Choroid plexus epithelial cell (primary cell): Measurements from ENCODE around the gene GPR143.
A peak's percentile ranks its signal among the peaks of the same experiment; 100 is the strongest.
"Not testable (repeated sequence)": the region's sequence is repeated elsewhere in the genome, so short reads cannot be mapped to it uniquely, and the experiment has no call there.

ENCODE experiments used
- DNase-seq: peaks from one replicate; pipeline ENCODE4 v3.0.0-alpha.2; 2010; ENCODE audit warnings: low read depth
- H3K4me3 ChIP-seq: 2 replicates; pipeline ENCODE4 v1.5.1; 2011; ENCODE audit warnings: low read depth, mild to moderate bottlenecking, control low read depth, low read length, moderate library complexity
- CTCF ChIP-seq: conservative IDR thresholded peaks from 2 replicates; pipeline ENCODE4 v1.5.1; 2011; ENCODE audit warnings: low read depth, mild to moderate bottlenecking, control low read depth, inconsistent platforms, low read length, moderate library complexity

Gene GPR143

DNA sequence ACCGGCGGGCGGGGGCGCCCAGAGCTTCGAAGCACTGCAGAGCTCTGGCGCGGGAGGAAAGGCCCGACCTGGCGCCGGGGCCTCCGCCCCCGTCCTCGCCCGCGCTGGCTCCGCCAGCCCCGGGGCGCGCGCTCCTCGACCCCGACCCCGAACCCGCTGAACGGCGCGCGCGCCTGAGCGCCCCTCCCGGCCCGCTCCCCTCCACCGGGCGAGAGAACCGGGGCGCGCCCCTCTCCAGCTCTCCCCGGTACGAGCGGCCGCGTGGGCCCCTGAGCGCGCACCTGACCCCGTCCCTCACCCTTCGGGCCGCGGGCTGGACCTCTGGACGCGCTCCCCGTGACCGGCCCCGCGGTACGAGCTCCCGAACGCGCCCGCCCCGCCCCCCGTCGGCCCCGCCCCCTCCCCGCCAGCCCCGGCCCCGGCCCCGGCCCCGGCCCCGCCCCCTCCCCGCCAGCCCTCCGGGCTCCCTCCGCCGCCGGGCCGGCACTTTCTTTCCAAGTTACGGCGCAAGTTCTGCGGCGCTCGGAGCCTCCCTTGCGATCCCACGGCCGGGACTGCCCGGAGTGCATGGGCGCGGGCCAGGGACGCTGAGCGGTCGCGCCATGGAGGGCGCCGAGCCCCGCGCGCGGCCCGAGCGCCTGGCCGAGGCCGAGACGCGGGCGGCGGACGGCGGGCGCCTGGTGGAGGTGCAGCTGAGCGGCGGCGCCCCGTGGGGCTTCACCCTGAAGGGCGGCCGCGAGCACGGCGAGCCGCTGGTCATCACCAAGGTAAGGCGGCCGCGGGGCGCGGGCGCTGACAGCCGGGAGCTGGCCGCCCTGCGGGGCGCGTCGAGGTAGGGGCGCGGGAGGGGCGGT, 20.5 kb upstream of the GPR143 start, which contains the start of gene SHROOM2:
Gene SHROOM2 (plus strand): TSS at position 486 of the 854 bp plus-strand sequence. CDS start 117 bp downstream, at position 603.
- no peak for DNase-seq
- peak within 1 kb of the TSS; percentile 56 for H3K4me3 ChIP-seq
- no peak for TF ChIP-seq CTCF

DNA sequence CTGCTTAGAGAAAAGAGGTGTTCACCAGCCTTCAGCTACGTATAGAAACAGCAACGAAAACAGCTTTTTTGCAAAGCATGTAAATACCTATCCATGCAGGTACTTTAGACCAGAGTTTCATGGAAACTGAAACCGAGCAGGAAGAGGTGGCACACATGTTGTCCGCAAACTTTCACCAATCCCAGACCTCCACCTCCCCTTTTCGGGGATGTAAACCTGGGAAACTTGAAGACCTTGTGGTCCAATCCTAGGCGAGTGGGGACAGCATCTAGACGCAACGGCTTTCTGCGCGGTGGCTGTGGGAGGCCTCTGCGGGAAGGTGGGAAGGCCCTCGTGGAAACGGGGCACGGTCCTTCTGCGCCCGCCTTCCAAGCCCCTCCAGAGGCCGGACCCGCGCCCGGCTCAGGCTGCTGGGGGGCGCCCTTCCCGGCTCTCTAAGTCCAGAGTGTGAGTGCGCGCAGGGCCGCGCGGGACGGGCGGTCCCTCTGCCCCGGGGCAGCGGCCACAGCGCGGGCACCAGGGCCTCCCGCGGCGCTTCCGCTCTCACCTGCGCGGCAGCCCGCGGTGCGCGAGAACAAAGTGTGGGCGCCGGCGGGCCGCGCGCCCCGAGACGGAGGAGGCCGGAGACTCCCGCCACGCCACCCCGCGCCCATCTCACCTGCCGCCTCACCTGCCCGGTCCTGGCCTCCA, 19.8 kb upstream of the GPR143 start:
- peak overlapping the region; percentile 46 for H3K4me3 ChIP-seq
- TF ChIP-seq CTCF, result no peak
- no peak for DNase-seq

GRCh38 chrX:9784332-9784731, 18.7 kb upstream of the GPR143 start:
- no peak overlapping the region for H3K4me3 ChIP-seq
- TF ChIP-seq CTCF, result no peak
- DNase-seq, result no peak

DNA sequence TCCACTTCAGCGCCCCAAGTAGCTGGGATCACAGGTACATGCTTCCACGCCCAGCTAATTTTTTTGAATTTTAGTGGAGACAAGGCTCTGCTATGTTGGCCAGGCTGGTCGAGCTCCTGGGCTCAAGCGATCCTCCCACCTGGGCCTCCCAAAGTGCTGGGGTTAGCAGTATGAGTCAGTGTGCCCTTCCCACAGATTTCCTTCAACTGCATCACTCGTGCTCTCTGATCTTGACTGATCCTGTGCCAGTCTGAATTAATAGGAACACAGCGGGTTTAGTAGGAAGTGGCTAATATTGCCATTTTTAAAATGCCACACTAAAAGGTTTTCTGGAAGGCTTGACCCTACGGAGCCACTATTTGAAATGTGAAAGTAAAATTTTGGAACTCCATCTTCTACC, 16.3 kb upstream of the GPR143 start:
- TF ChIP-seq CTCF, result no peak
- H3K4me3 ChIP-seq, result no peak overlapping the region
- DNase-seq, result no peak

DNA sequence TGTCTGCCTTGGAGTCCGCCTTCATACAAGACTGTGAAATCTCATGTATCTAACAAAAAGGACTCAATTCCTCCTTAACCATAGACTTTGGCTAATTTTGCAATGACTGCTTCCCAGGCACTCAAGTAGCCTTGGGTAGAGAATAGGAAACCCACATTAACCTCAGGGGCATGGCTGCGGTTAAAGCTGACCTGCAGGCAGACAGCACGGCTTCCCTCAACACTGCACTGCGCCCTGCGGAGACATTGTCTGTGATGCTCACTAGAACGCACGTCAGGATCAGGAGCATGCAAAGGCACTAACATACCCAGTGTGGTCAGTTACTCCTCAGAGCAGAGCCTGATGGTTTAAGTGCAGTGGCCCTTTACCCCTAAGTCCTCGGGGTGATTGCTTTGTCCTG, 10.3 kb upstream of the GPR143 start:
- no peak for TF ChIP-seq CTCF
- no peak overlapping the region for H3K4me3 ChIP-seq
- DNase-seq, result peak; percentile 59

- TF ChIP-seq CTCF, result no peak
- no peak for DNase-seq
- H3K4me3 ChIP-seq, result no peak overlapping the region
Measured at GRCh38 chrX:9772943-9773342, 7.3 kb upstream of the GPR143 start.

GRCh38 chrX:9770319-9770718, 4.7 kb upstream of the GPR143 start:
- no peak overlapping the region for H3K4me3 ChIP-seq
- no peak for DNase-seq
- TF ChIP-seq CTCF, result no peak

GRCh38 chrX:9768321-9768839, 2.7 kb upstream of the GPR143 start:
- H3K4me3 ChIP-seq, DNase-seq: not testable (repeated sequence)
